OCI-LY7 (cell line): ENCODE data around the gene TMEM37. TPM values are rescaled to one million over a fixed set of nuclear protein-coding genes. Genes with fewer than 3 reads are reported as not detected.

Experiments
- BruUV-seq: library from RNA; stranded (reverse); fragments of 400-500 nt; replicated peaks from 2 replicates; lab custom pipeline; 2021; lab: Mats Ljungman, UMichigan
- CTCF ChIA-PET: fragments of 300-600 bp; sonication (Branson Sonifier 250); formaldehyde crosslinking; loops from one replicate; lab custom pipeline; 2022; ENCODE audit warnings: antibody characterized with exemption; ENCODE audit not compliant: unreplicated experiment; lab: Charles Lee
- POLR2A ChIA-PET: fragments of 300-600 bp; sonication (Branson Sonifier 250); formaldehyde crosslinking; loops from one replicate; lab custom pipeline; 2022; ENCODE audit warnings: antibody characterized with exemption; lab: Charles Lee
- DNase-seq: peaks from one replicate; pipeline ENCODE4 v3.0.0-alpha.2; 2015; ENCODE audit warnings: low spot score
- H2AFZ ChIP-seq: fragments of 200-600 bp; sonication (generic), shearing (Covaris generic); 2 replicates; pipeline ENCODE4 v1.6.1; 2014; ENCODE audit warnings: mild to moderate bottlenecking, antibody characterized with exemption, low read length, moderate library complexity
- H3K27ac ChIP-seq: fragments of 200-600 bp; sonication (generic); 2 replicates; pipeline ENCODE4 v1.5.1; 2014; ENCODE audit warnings: mixed run types, low read depth, mild to moderate bottlenecking, moderate library complexity, low read length, inconsistent platforms; ENCODE audit not compliant: poor library complexity, severe bottlenecking
- H3K36me3 ChIP-seq: fragments of 200-600 bp; sonication (generic); 2 replicates; pipeline ENCODE4 v1.6.1; 2014; ENCODE audit warnings: mild to moderate bottlenecking, antibody characterized with exemption, low read length, moderate library complexity, mixed read lengths; ENCODE audit not compliant: insufficient read depth
- H3K4me1 ChIP-seq: fragments of 200-600 bp; sonication (generic); 2 replicates; pipeline ENCODE4 v1.5.1; 2014; ENCODE audit warnings: mild to moderate bottlenecking, low read length; ENCODE audit not compliant: insufficient read depth, poor library complexity, severe bottlenecking
- H3K4me2 ChIP-seq: fragments of 200-600 bp; sonication (generic); 2 replicates; pipeline ENCODE4 v1.6.1; 2014; ENCODE audit warnings: mild to moderate bottlenecking, low read length
- H3K4me3 ChIP-seq: fragments of 200-600 bp; sonication (generic); 2 replicates; pipeline ENCODE4 v1.5.1; 2014; ENCODE audit warnings: mild to moderate bottlenecking, low read depth, low read length; ENCODE audit not compliant: poor library complexity, severe bottlenecking
- H3K79me2 ChIP-seq: fragments of 200-600 bp; sonication (generic); 2 replicates; pipeline ENCODE4 v1.6.1; 2016; ENCODE audit warnings: low read depth, mild to moderate bottlenecking, low read length, moderate library complexity, mixed read lengths; ENCODE audit not compliant: insufficient read depth
- H3K9me2 ChIP-seq: fragments of 200-600 bp; sonication (generic); 2 replicates; pipeline ENCODE4 v1.6.1; 2016; ENCODE audit warnings: mild to moderate bottlenecking, low read length, mixed read lengths; ENCODE audit not compliant: insufficient read depth
- H3K9me3 ChIP-seq: fragments of 200-600 bp; sonication (generic); 2 replicates; pipeline ENCODE4 v1.6.1; 2014; ENCODE audit warnings: mild to moderate bottlenecking, mixed run types, low read length, mixed read lengths
- H4K20me1 ChIP-seq: fragments of 200-600 bp; sonication (generic); 2 replicates; pipeline ENCODE4 v1.6.1; 2014; ENCODE audit warnings: mild to moderate bottlenecking, antibody characterized with exemption, low read length, moderate library complexity, mixed read lengths; ENCODE audit not compliant: insufficient read depth
- CTCF ChIP-seq: fragments of 200-600 bp; sonication (generic); conservative IDR thresholded peaks from 2 replicates; pipeline ENCODE4 v1.5.1; 2014; ENCODE audit warnings: mild to moderate bottlenecking, antibody characterized with exemption, low read length, moderate library complexity, mixed read lengths
- EZH2phosphoT487 ChIP-seq: fragments of 200-600 bp; sonication (generic); IDR thresholded peaks from 2 replicates; pipeline ENCODE4 v1.6.1; 2018; ENCODE audit warnings: low read depth, borderline replicate concordance, mild to moderate bottlenecking, mixed run types, antibody characterized with exemption, low read length, moderate library complexity, mixed read lengths
- intact Hi-C: fragments of 100-400 bp; cut with micrococcal nuclease; formaldehyde crosslinking; loops from one replicate; pipeline ENCODE4 v1.10.0; 2022; ENCODE audit not compliant: unreplicated experiment
- total RNA-seq, 2 experiments: library from RNA; depleted of rRNA in 1 of 2; stranded (reverse); fragments of >200 nt in 1 of 2; shearing (Covaris generic) in 1 of 2; gene quantifications; 2 replicates each; pipeline ENCODE4 v1.2.3, GENCODE V29; 2014 to 2022

Gene TMEM37
- total RNA-seq, 2 experiments from 2014 or later = not detected

- no peak overlapping the region for H3K4me2 ChIP-seq
- no peak for TF ChIP-seq CTCF
- no peak for TF ChIP-seq EZH2phosphoT487
- H3K4me3 ChIP-seq = no peak overlapping the region
- H4K20me1 ChIP-seq = no peaks in the 10 kb centered on the region
- no peaks in the 10 kb centered on the region for H3K9me3 ChIP-seq
- no peaks in the 10 kb centered on the region for H3K4me1 ChIP-seq
- intact Hi-C loops = no loop called here
- BruUV-seq = no TSS peak
- no peaks in the 10 kb centered on the region for H3K79me2 ChIP-seq
- H3K36me3 ChIP-seq = no peaks in the 10 kb centered on the region
- H2AFZ ChIP-seq = no peak overlapping the region
- no peak for DNase-seq
- H3K9me2 ChIP-seq = no peaks in the 10 kb centered on the region
- H3K27ac ChIP-seq = no peak overlapping the region
- ChIA-PET CTCF (no interaction called here), POLR2A (interaction anchor here (0.6 to 1.3 kb wide), 6 partner anchors 10 to 1260 kb away, joined by 3 to 4 read pairs (median 3); no protein-coding TSS in a partner anchor)
Measured at GRCh38 chr2:119461811-119462210, 30.2 kb downstream of the TMEM37 start.

GRCh38 chr2:119462574-119462973 lies 30.9 kb downstream of the TMEM37 start:
- ChIA-PET POLR2A (interaction anchor here (1.3 kb wide), 1 partner anchor 47 kb away, joined by 4 read pairs; no protein-coding TSS in a partner anchor), CTCF (no interaction called here)
- Histone ChIP-seq H3K27ac (no peak overlapping the region), H3K4me3 (no peak overlapping the region), H3K36me3 (no peaks in the 10 kb centered on the region), H4K20me1 (no peaks in the 10 kb centered on the region), H3K9me2 (no peaks in the 10 kb centered on the region), H3K4me2 (no peak overlapping the region), H2AFZ (no peak overlapping the region), H3K4me1 (no peaks in the 10 kb centered on the region), H3K79me2 (no peaks in the 10 kb centered on the region), H3K9me3 (no peaks in the 10 kb centered on the region)
- no peak for DNase-seq
- intact Hi-C loops = no loop called here
- no TSS peak for BruUV-seq
- TF ChIP-seq CTCF (no peak), EZH2phosphoT487 (no peak)

GRCh38 chr2:119463136-119463535 lies 31.5 kb downstream of the TMEM37 start:
- Histone ChIP-seq H3K4me3 (no peak overlapping the region), H3K4me2 (no peak overlapping the region), H3K36me3 (no peaks in the 10 kb centered on the region), H4K20me1 (no peaks in the 10 kb centered on the region), H3K79me2 (no peaks in the 10 kb centered on the region), H2AFZ (no peak overlapping the region), H3K27ac (no peak overlapping the region), H3K9me2 (no peaks in the 10 kb centered on the region), H3K4me1 (no peaks in the 10 kb centered on the region), H3K9me3 (no peaks in the 10 kb centered on the region)
- ChIA-PET POLR2A (no interaction called here), CTCF (interaction anchor here (0.6 kb wide), 1 partner anchor 15 kb away, joined by 3 read pairs; no protein-coding TSS in a partner anchor)
- DNase-seq = no peak
- no TSS peak for BruUV-seq
- TF ChIP-seq EZH2phosphoT487 = no peak
- TF ChIP-seq CTCF = no peak
- intact Hi-C loops = no loop called here
